Choroid plexus epithelial cell (primary cell): ENCODE results near the gene MUC5B.
"Not testable (repeated sequence)": the region's sequence is repeated elsewhere in the genome, so short reads cannot be mapped to it uniquely, and the experiment has no call there.

ENCODE experiments used
- DNase-seq: peaks from one replicate; pipeline ENCODE4 v3.0.0-alpha.2; 2010; ENCODE audit warnings: low read depth
- H3K4me3 ChIP-seq: 2 replicates; pipeline ENCODE4 v1.5.1; 2011; ENCODE audit warnings: low read depth, mild to moderate bottlenecking, control low read depth, low read length, moderate library complexity
- TF ChIP-seq, protein P1 (sequence below): conservative IDR thresholded peaks from 2 replicates; pipeline ENCODE4 v1.5.1; 2011; ENCODE audit warnings: low read depth, mild to moderate bottlenecking, control low read depth, inconsistent platforms, low read length, moderate library complexity

MUC5B gene

DNA sequence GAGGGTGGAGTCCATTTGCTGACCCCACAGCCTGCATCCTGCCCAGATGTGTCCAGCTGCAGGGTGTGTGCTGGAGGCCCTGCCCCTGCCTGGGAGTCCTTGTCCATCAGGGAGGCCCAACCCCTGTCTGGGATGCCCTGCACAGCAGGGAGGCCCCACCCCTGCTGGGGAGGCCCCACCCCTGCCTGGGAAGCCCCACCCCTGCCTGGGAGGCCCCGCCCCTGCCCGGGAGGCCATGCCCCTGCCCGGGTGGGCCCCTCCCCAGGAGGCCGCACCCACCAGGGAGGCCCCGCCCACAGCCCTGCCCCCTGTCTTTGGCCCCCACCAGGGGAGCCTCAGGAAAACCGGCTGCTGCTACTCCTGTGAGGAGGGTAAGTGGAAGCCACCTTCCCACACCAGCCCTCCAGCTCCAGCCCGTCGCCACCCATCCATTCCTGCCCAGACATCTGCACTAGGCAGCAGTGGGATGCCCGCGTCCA is 37.2 kb downstream of the MUC5B start:
- TF ChIP-seq, protein P1, sequence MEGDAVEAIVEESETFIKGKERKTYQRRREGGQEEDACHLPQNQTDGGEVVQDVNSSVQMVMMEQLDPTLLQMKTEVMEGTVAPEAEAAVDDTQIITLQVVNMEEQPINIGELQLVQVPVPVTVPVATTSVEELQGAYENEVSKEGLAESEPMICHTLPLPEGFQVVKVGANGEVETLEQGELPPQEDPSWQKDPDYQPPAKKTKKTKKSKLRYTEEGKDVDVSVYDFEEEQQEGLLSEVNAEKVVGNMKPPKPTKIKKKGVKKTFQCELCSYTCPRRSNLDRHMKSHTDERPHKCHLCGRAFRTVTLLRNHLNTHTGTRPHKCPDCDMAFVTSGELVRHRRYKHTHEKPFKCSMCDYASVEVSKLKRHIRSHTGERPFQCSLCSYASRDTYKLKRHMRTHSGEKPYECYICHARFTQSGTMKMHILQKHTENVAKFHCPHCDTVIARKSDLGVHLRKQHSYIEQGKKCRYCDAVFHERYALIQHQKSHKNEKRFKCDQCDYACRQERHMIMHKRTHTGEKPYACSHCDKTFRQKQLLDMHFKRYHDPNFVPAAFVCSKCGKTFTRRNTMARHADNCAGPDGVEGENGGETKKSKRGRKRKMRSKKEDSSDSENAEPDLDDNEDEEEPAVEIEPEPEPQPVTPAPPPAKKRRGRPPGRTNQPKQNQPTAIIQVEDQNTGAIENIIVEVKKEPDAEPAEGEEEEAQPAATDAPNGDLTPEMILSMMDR, result no peak
- peak; percentile 46 for DNase-seq
- no peak overlapping the region for H3K4me3 ChIP-seq

DNA sequence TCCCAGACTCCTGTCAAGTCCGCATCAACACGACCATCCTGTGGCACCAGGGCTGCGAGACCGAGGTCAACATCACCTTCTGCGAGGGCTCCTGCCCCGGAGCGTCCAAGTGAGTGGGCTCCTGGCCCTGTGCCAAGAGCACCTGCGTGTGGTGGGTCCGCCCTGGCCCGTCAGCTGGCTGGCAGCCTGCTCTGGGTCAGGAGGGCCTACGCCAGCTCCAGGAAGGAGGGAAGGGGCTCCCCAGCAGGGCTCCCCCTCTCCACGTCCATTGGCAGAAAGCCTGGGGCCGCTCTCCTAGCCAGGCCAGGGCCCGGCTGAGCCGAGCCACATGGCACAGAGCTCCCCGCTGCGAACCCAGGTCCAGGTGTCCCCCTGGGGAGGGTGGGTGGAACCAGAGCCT is 37.8 kb downstream of the MUC5B start:
- no peak for DNase-seq
- TF ChIP-seq, protein P1, result no peak

DNA sequence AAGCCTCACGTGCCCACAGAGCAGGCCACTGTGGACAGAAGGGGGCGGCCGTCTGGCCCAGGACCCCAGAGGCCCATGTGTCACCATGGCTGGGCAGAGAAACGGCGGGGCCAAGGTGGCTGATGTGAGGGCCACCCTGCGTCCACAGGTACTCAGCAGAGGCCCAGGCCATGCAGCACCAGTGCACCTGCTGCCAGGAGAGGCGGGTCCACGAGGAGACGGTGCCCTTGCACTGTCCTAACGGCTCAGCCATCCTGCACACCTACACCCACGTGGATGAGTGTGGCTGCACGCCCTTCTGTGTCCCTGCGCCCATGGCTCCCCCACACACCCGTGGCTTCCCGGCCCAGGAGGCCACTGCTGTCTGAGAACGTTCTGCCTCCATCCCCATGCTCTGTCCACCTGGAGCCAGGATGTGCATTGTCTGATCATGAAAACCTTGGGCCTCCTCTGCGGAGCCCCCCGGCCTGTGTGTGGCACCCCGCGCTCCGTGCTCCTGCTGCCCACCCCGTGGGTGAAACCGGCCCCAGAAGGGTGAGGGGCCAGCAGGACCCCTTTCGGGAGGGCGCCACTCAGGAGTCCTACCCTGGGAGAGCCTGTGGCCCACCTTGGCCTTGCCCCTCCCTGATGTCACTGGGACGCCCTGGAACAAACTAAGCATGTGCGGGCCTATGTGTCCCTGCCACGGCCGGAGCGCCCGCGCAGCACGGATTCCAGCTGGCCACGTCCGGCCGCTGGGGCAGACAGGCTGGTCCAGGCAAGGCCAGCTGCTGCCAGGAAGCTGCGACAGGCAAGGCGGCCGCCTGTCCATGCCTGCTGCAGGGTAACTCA is 38.6 kb downstream of the MUC5B start:
- no peak for DNase-seq
- H3K4me3 ChIP-seq, result no peak overlapping the region
- TF ChIP-seq, protein P1, result no peak

More for the DNA sequence above, 37.8 kb downstream of the MUC5B start:
- H3K4me3 ChIP-seq, result no peak overlapping the region

DNA sequence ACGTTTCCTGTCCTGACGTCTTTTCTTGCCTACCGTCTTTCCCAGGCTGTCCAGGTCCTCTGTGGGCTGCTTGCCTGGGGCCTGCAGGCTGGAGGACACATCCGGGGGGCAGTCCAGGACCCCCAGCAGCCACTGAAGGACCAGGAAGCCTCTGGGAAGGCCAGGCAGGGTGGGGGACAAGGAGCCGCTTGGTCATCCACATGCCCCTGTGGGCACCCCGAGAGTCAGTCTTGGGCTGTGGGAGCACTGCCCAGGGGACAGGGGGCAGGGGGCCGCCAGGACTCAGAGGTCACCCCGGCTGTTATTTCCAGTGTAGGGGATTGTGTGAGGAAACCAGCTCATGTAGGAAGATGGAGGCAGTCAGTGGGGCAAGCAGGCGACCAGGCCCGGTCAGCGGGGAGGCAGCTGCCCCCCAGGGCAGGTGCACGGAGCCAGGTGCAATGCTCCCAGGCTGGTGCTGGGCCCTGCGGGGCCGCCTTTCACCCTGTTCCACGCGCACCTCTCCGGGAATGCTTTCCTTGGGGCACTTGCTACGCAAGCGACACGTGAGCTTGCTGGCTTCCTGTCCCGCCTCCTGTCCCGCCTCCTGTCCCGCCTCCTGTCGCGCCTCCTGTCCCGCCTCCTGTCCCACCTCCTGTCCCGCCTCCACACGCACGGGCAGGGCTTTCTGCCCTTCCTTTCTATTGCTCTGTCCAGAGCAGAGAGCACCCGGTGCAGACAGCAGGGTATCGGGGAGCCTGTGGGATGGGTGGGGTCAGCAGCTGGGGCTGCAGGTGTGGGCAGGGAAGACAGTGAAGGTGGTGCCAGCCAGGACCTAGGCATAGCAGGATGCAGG is 39.5 kb downstream of the MUC5B start:
- TF ChIP-seq, protein P1, result no peak
- peak; percentile 96 for DNase-seq

DNA sequence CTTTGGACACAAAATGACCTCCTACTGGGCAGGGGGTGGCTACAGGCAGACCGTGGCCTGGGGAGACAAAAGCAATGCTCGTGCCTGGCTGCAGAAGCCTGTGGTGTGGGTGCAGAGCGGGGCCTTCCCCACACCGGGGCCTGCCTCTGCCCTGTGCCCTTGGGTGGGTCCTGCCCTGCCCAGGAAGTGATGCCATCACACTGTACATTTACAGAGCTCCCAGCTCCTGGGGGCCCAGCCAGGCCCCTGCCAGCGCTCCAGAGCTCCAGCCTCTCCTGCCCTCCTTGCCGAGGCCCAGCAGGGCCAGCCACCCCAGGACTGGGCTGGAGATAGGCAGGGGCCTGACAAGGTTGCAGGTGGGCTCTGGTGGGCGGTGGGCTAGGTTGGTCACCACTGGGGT is 40.1 kb downstream of the MUC5B start:
- H3K4me3 ChIP-seq, result peak overlapping the region; percentile 51
- DNase-seq, result no peak
- TF ChIP-seq, protein P1, result no peak

More for the DNA sequence above, 39.5 kb downstream of the MUC5B start:
- H3K4me3 ChIP-seq, result peak overlapping the region; percentile 51

DNA sequence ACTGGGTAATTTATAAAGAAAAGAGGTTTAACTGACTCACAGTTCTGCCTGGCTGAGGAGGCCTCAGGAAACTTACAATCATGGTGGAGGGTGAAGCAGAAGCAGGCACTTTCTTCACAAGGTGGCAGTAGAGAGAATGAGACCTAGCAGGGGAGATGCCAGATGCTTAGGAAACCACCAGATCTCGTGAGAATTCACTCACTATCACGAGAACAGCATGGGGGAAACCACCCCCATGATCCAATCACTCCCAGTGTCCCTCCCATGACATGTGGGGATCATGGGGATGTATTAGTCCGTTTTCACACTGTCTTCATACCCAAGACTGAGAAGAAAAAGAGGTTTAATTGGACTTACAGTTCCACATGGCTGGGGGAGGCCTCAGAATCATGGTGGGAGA is 41.6 kb downstream of the MUC5B start:
- TF ChIP-seq, protein P1, result peak; percentile 74
- peak; percentile 94 for DNase-seq
- H3K4me3 ChIP-seq, result not testable (repeated sequence)

DNA sequence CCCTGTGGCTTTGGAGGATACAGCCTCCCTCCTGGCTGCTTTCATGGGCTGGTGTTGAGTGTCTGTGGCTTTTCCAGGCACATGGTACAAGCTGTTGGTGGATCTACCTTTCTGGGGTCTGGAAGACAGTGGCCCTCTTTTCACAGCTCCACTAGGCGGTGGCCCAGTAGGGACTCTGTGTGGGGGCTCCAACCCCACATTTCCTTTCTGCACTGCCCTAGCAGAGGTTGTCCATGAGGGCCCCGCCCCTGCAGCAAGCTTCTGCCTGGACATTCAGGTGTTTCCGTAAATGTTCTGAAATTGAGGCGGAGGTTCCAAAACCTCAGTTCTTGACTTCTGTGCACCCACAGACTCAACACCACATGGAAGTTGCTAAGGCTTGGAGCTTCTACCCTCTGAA is 42.6 kb downstream of the MUC5B start:
- not testable (repeated sequence) for DNase-seq, H3K4me3 ChIP-seq

DNA sequence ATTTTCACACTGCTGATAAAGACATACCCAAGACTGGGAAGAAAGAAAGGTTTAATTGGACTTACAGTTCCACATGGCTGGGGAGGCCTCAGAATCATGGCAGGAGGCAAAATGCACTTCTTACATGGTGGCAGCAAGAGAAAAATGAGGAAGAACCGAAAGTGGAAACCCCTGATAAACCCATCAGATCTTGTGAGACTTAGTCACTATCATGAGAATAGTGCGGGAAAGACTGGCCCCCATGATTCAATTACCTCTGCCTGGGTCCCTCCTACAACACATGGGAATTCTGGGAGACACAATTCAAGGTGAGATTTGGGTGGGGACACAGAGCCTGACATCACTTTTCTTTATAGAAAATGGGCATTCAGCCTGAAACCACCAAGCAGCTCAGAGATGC is 44.1 kb downstream of the MUC5B start:
- H3K4me3 ChIP-seq, DNase-seq: not testable (repeated sequence)
